ENCODE measurements around the gene R3HDM1. TPM values are rescaled to one million over a fixed set of nuclear protein-coding genes. Genes with fewer than 3 reads are reported as not detected.
A peak's percentile ranks its signal among the peaks of the same experiment; 100 is the strongest.

The R3HDM1 gene
- total and polyA plus RNA-seq, 2 donors (not counting 1 experiment from before 2014, with no cell fraction given) = 23.7 to 57.8 TPM

DNA sequence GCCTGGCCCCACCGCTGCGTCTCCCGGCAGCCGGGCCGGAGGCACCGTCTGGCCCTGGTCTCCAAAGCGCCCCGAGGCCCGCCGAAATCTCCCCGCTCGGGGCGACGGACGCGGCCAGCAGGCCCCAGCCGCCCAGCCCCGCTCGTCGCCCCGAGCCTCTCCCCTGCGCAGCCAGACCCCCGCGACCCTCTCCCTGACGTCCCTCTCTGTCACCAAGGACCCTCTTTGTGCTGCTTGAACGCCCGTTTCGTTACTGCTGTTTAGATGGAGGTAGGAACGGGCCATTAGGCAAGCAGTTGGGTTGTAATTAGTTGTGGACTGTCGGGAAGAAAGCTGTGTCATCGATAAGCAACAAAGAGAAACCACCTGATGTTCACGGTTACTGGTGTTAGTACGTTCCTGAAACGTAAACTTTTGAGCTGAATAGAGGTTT is 211.1 kb downstream of the R3HDM1 start:
- Histone ChIP-seq H4K20me1 (ENCODE audit: control insufficient read depth, insufficient read depth, low read length, poor library complexity, severe bottlenecking) (peaks cover 8% of the 10 kb centered on the region), H3K4me2 (replicated peaks; ENCODE audit: low read depth, low read length, poor library complexity, severe bottlenecking) (peak overlapping the region; percentile 86), H3K36me3 (replicated peaks in 1 of 2; ENCODE audit: control extremely low read depth in 1 of 2, control insufficient read depth in 1 of 2, extremely low read depth in 1 of 2, insufficient read depth in 2 of 2, low read length in 1 of 2) (peaks cover 0 to 8% of the 10 kb centered on the region in 2 experiments), H3K9ac (ENCODE audit: low read length) (peak overlapping the region; percentile 82), H3K9me3 (ENCODE audit: control extremely low read depth in 1 of 3, control insufficient read depth in 2 of 3, insufficient read depth in 1 of 3, low read length in 2 of 3) (no peaks in the 10 kb centered on the region), H3K27me3 (replicated peaks in 1 of 4; ENCODE audit: control extremely low read depth in 1 of 4, control insufficient read depth in 3 of 4, insufficient read depth in 4 of 4, low read length in 3 of 4) (no peaks in the 10 kb centered on the region), H2AFZ (ENCODE audit: insufficient read depth, low read depth, low read length, poor library complexity, severe bottlenecking) (peak overlapping the region; percentile 75), H3K4me3 (ENCODE audit: control extremely low read depth in 1 of 5, extremely low read depth in 1 of 5, insufficient read depth in 1 of 5, low read depth in 2 of 5, low read length in 4 of 5) (peak overlapping the region; percentile 76 to 94 (median 91)), H3K79me2 (ENCODE audit: control insufficient read depth, insufficient read depth, low read length) (peaks cover 42% of the 10 kb centered on the region), H3K4me1 (ENCODE audit: control insufficient read depth in 2 of 2, insufficient read depth in 2 of 2, low read length in 2 of 2) (peaks cover 9 to 17% of the 10 kb centered on the region in 2 donors), H3K27ac (ENCODE audit: low read length in 2 of 2) (peak overlapping the region; percentile 94 to 95)
- DNase-seq = peak; percentile 76
- Mint-ChIP-seq H3K27ac (peak overlapping the region; percentile 96), H3K9me3 (ENCODE audit: insufficient read depth) (no peaks in the 10 kb centered on the region), H3K27me3 (no peaks in the 10 kb centered on the region), H3K4me1 (peaks cover 40% of the 10 kb centered on the region), H3K4me3 (peak overlapping the region; percentile 93)
- ChIA-PET POLR2A (no interaction called here), CTCF (interaction anchor here (1.0 to 2.2 kb wide), 2 partner anchors 55 to 642 kb away, joined by 3 to 9 read pairs; no protein-coding TSS in a partner anchor)
- under 1% methylated on average over 30 of the region's 34 CpGs for WGBS (ENCODE audit: insufficient coverage)
- intact Hi-C loops (cut with micrococcal nuclease) = no loop called here
- TF ChIP-seq, protein P1, sequence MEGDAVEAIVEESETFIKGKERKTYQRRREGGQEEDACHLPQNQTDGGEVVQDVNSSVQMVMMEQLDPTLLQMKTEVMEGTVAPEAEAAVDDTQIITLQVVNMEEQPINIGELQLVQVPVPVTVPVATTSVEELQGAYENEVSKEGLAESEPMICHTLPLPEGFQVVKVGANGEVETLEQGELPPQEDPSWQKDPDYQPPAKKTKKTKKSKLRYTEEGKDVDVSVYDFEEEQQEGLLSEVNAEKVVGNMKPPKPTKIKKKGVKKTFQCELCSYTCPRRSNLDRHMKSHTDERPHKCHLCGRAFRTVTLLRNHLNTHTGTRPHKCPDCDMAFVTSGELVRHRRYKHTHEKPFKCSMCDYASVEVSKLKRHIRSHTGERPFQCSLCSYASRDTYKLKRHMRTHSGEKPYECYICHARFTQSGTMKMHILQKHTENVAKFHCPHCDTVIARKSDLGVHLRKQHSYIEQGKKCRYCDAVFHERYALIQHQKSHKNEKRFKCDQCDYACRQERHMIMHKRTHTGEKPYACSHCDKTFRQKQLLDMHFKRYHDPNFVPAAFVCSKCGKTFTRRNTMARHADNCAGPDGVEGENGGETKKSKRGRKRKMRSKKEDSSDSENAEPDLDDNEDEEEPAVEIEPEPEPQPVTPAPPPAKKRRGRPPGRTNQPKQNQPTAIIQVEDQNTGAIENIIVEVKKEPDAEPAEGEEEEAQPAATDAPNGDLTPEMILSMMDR (IDR thresholded peaks at IDR 0.05) = no peak
- TF ChIP-seq EZH2 (IDR thresholded peaks at IDR 0.05; ENCODE audit: borderline replicate concordance, insufficient read depth, low read depth, low read length, poor library complexity, severe bottlenecking) = no peak
- ATAC-seq (ENCODE audit: low read depth) = peak; percentile 4

DNA sequence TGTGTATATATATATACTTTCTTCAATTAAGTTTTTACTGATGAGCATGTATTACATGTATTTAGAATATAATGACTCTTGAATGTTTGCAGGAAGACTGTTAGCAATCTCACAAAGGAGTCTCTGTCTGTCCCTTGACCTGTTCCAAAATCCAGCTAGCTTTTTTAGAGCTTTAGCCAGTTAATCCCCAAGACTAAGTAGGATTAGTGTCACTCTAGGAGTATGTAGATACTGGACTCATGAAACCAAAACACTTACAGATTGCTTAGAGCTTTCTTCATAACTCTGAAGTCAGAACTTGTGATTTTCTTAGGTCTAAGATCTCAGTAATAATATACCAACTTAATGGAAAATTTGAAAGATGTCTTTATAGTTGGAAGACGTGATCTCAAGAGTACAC is 212.6 kb downstream of the R3HDM1 start:
- no CpG with 5 or more reads among the region's 1 CpG for WGBS (ENCODE audit: insufficient coverage)
- DNase-seq (no peak), ATAC-seq (ENCODE audit: low read depth) (no peak)
- peak overlapping the region in 1 of 2 donors; percentile 15 for H3K27ac ChIP-seq (ENCODE audit: low read length in 2 of 2)
- TF ChIP-seq EZH2 (IDR thresholded peaks at IDR 0.05; ENCODE audit: borderline replicate concordance, insufficient read depth, low read depth, low read length, poor library complexity, severe bottlenecking) = no peak
- TF ChIP-seq, protein P1 (IDR thresholded peaks at IDR 0.05) = no peak
- peak overlapping the region in 1 of 5 experiments; percentile 23 for H3K4me3 ChIP-seq (ENCODE audit: control extremely low read depth in 1 of 5, extremely low read depth in 1 of 5, insufficient read depth in 1 of 5, low read depth in 2 of 5, low read length in 4 of 5)
- peaks cover 9 to 17% of the 10 kb centered on the region in 2 donors for H3K4me1 ChIP-seq (ENCODE audit: control insufficient read depth in 2 of 2, insufficient read depth in 2 of 2, low read length in 2 of 2)
- Mint-ChIP-seq H3K4me1 (peaks cover 40% of the 10 kb centered on the region), H3K27me3 (no peaks in the 10 kb centered on the region), H3K4me3 (peak overlapping the region; percentile 20), H3K27ac (no peak overlapping the region), H3K9me3 (ENCODE audit: insufficient read depth) (no peaks in the 10 kb centered on the region)
- intact Hi-C loops (cut with micrococcal nuclease) = no loop called here
- H3K36me3 ChIP-seq (replicated peaks in 1 of 2; ENCODE audit: control extremely low read depth in 1 of 2, control insufficient read depth in 1 of 2, extremely low read depth in 1 of 2, insufficient read depth in 2 of 2, low read length in 1 of 2) = peaks cover under 1 to 18% of the 10 kb centered on the region in 2 experiments
- H3K79me2 ChIP-seq (ENCODE audit: control insufficient read depth, insufficient read depth, low read length) = peaks cover 57% of the 10 kb centered on the region
- no peak overlapping the region for H3K9ac ChIP-seq (ENCODE audit: low read length)
- peak overlapping the region; percentile 86 for H3K4me2 ChIP-seq (replicated peaks; ENCODE audit: low read depth, low read length, poor library complexity, severe bottlenecking)
- CTCF ChIA-PET = interaction anchor here (0.6 to 2.2 kb wide), 4 partner anchors 12 to 636 kb away, joined by 3 to 9 read pairs (median 4); no protein-coding TSS in a partner anchor
- POLR2A ChIA-PET = interaction anchor here (0.6 kb wide), 1 partner anchor 565 kb away, joined by 3 read pairs; no protein-coding TSS in a partner anchor
- H2AFZ ChIP-seq (ENCODE audit: insufficient read depth, low read depth, low read length, poor library complexity, severe bottlenecking) = no peak overlapping the region
- peaks cover 16% of the 10 kb centered on the region for H4K20me1 ChIP-seq (ENCODE audit: control insufficient read depth, insufficient read depth, low read length, poor library complexity, severe bottlenecking)
- no peaks in the 10 kb centered on the region for H3K9me3 ChIP-seq (ENCODE audit: control extremely low read depth in 1 of 3, control insufficient read depth in 2 of 3, insufficient read depth in 1 of 3, low read length in 2 of 3)
- H3K27me3 ChIP-seq (replicated peaks in 1 of 4; ENCODE audit: control extremely low read depth in 1 of 4, control insufficient read depth in 3 of 4, insufficient read depth in 4 of 4, low read length in 3 of 4) = no peaks in the 10 kb centered on the region

Measured in B cell (primary cell).